ENCODE data around the gene NANS. TPM values are rescaled to one million over a fixed set of nuclear protein-coding genes. Genes with fewer than 3 reads are reported as not detected.
"Not testable (repeated sequence)": the region's sequence is repeated elsewhere in the genome, so short reads cannot be mapped to it uniquely, and the experiment has no call there.

Gene NANS, protein sequence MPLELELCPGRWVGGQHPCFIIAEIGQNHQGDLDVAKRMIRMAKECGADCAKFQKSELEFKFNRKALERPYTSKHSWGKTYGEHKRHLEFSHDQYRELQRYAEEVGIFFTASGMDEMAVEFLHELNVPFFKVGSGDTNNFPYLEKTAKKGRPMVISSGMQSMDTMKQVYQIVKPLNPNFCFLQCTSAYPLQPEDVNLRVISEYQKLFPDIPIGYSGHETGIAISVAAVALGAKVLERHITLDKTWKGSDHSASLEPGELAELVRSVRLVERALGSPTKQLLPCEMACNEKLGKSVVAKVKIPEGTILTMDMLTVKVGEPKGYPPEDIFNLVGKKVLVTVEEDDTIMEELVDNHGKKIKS
- 33.4 TPM for total RNA-seq
- long read RNA-seq, transcript NANS-201 (6 exons, 1,170 nt), result major isoform, 49 of 58 reads
- long read RNA-seq, partial matches to known transcripts, result 8 of 58 reads
- long read RNA-seq, other reads (novel, unspliced or antisense), result 1 of 58 reads

DNA sequence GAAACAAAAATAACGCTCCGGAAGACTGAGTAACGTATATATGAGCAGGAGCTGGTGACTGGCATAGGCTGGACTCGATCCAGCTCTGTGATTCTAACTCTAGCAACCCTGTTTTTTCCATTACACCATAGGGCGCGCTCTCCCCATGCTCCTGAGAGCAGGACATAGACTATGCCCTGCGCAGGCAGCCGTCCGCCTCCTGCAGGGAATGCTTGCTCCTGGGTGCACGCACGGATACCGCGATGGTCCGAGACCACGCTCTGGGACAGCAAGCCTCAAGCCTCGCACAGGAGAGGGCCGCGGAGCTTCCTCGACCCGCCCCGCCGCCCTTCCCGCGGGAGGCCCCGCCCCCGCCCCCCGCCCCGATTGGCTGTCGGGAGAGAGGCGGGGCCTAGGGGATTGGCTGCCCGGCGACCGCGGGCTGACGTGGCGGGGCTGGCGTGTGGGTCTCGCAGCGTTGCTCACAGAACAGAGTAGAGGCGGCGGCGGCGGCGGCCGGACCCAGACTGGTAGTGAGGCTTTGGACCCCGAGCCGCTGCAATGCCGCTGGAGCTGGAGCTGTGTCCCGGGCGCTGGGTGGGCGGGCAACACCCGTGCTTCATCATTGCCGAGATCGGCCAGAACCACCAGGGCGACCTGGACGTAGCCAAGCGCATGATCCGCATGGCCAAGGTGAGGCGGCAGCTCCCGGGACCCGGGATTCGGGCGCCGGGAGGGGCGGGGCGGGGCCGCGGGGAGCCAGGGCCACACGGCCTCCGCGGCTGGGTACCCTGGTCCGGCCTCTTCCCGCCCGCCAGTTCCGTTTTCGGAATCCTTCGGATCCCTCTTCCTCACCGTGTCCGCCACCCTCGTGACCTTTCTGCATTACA, at the start of gene NANS:
Gene NANS (plus strand): TSS at position 464 of the 869 bp plus-strand sequence. CDS start 77 bp downstream, at position 541.
- intact Hi-C loops (cut with DNase I), result loop anchor here (5.0 kb wide), 1 partner anchor 201 kb away; the partner anchor contains the start of gene TBC1D2
- ATAC-seq (ENCODE audit: poor library complexity), result peak; percentile 100
- DNase-seq, result peak; percentile 96

GRCh38 chr9:98007251-98007928, 49.1 kb upstream of the NANS start:
- DNase-seq, result no peak
- intact Hi-C loops (cut with DNase I), result no loop called here
- no peak for ATAC-seq (ENCODE audit: poor library complexity)

DNA sequence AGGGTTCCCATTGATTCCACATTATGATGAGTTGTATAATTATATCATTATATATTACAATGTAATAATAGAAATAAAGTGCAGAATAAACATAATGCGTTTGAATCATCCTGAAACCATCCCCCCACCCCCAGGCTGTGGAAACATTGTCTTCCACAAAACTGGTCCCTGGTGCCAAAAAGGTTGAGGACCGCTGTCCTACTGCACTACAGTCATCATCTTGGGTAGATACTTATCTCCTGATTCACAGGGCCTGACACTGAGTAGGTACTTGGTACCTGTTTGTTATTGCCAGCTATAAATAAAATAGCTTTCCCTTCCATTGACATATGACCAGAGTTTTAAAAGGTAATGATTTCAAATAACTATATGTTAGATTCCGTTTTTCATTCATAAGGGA, 47.8 kb upstream of the NANS start:
- intact Hi-C loops (cut with DNase I), result no loop called here
- ATAC-seq (ENCODE audit: poor library complexity) (no peak), DNase-seq (no peak)

DNA sequence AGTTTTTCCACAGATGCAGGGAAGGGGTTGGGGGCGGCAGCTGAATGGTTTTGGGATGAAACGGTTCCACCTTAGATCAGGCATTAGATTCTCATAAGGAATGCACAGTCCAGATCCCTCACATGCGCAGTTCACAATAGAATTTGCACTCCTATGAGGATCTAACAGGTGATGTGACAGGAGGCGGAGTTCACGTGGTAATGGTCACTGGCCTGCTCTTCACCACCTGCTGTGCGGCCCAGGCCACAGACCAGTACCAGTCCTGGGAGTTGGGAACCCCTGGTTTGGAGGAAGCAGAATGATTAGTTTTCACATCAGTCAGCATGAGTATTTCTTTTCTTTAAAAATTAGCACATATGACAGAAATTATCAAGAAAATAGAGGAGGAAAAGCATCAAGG, 47.1 kb upstream of the NANS start:
- DNase-seq (no peak), ATAC-seq (ENCODE audit: poor library complexity) (no peak)
- intact Hi-C loops (cut with DNase I), result no loop called here

GRCh38 chr9:98009936-98010335, 46.6 kb upstream of the NANS start:
- ATAC-seq (ENCODE audit: poor library complexity), result no peak
- no peak for DNase-seq
- intact Hi-C loops (cut with DNase I), result no loop called here

DNA sequence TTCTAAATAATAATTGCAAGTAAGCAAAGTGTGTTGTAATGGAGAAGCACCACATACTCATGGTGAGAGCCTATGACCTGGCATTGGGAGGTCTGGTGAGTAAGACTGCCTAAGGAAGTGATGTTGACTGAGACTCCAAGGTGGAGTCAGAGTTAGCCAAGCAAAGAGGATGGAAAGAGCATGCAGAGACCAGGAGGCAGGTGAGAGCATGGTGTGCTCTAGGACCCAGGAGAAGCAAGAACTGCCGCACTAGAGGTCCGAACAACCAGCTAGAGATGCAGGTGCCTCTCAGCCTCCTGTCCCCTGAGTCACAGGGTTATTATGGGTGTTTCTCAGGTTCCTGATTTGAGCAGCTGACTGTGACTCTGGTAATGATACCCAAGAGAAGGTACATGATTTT, 46.1 kb upstream of the NANS start:
- intact Hi-C loops (cut with DNase I), result no loop called here
- DNase-seq, result no peak
- ATAC-seq (ENCODE audit: poor library complexity), result no peak

GRCh38 chr9:98011122-98011521, 45.4 kb upstream of the NANS start:
- intact Hi-C loops (cut with DNase I), result no loop called here
- DNase-seq (no peak), ATAC-seq (ENCODE audit: poor library complexity) (no peak)

GRCh38 chr9:98016137-98016680, 40.3 kb upstream of the NANS start:
- intact Hi-C loops (cut with DNase I), result no loop called here
- ATAC-seq (ENCODE audit: poor library complexity), result no peak
- no peak for DNase-seq

GRCh38 chr9:98017306-98017705, 39.2 kb upstream of the NANS start:
- intact Hi-C loops (cut with DNase I), result no loop called here
- ATAC-seq (ENCODE audit: poor library complexity) (peak; percentile 40), DNase-seq (no peak)

GRCh38 chr9:98018347-98018746, 38.2 kb upstream of the NANS start:
- no peak for DNase-seq
- ATAC-seq (ENCODE audit: poor library complexity), result peak; percentile 61
- intact Hi-C loops (cut with DNase I), result no loop called here

GRCh38 chr9:98019098-98019497, 37.4 kb upstream of the NANS start:
- intact Hi-C loops (cut with DNase I), result no loop called here
- DNase-seq (no peak), ATAC-seq (ENCODE audit: poor library complexity) (no peak)

GRCh38 chr9:98019869-98020268, 36.7 kb upstream of the NANS start:
- ATAC-seq (ENCODE audit: poor library complexity); intact Hi-C loops (cut with DNase I); DNase-seq: not testable (repeated sequence)

DNA sequence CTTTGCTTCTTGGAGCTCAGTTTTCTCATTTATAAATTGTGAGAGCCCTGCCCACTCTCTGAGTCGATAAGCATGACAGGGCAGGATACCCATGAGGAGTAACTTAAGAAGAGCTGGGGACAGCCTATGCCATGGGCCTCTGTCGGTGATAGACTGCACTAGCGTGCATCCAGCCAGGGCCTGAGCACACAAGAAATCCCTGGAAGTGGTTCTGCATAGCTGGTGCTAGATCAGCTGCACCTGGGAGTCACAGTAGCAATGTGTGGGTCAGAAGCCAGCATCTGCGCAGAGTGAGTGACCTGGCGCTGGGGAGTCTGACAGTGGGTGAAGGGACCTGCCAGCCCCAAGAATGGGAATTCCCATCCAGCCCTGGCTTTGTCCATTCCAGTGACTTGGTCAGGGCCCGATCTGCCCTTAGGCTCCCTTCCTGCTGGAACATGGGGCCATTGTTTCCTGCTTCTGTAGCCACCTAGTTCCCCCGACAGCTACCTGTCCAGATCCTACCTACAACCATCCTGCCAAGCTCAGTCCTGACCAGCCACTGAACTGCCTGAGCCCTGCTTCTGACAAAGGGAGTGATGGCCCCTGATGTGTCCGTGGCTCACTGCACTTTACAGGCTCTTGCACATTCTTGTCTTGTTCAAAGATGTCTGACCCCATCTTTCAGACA, 35.9 kb upstream of the NANS start:
- ATAC-seq (ENCODE audit: poor library complexity) (no peak), DNase-seq (no peak)
- intact Hi-C loops (cut with DNase I), result no loop called here

- ATAC-seq (ENCODE audit: poor library complexity) (peak; percentile 91), DNase-seq (peak; percentile 75)
- intact Hi-C loops (cut with DNase I), result no loop called here
Measured at GRCh38 chr9:98021306-98022040, 35.1 kb upstream of the NANS start.

DNA sequence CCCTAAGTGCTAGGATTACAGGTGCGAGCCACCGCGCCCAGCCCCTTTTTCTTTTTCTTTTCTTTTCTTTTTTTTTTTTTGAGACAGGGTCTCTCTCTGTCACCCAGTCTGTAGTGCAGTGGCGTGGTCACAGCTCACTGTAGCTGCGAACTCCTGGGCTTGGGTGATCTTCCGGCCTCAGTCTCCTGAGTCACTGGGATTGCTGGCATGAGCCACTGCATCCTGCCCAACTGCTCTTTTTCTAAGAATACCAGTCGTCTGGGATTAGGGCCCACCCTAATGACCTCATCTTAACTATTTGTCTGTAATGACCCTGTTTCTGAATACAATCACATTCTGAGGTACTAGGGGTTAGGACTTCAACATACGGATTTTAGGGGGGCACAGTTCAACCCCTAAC, 34.1 kb upstream of the NANS start:
- intact Hi-C loops (cut with DNase I), result no loop called here
- no peak for DNase-seq
- no peak for ATAC-seq (ENCODE audit: poor library complexity)

- no peak for ATAC-seq (ENCODE audit: poor library complexity)
- no peak for DNase-seq
- intact Hi-C loops (cut with DNase I), result no loop called here
Measured at GRCh38 chr9:98024702-98025101, 31.8 kb upstream of the NANS start.

DNA sequence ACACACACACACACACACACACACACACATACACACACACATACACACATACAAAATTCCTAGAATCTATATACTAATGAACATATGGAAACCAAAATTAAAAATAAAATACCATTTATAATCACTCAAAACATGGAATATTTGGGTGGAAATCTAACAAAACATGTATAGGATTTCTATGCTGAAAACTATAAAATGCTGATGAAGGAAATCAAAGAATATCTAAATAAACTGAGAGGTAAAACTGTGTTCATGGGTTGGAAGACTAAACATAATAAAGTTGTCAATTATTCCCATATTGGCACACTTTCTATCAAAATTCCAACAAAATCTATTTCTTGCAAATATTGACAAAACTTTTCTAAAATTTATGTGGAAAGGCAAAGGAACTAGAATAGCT, 25.4 kb upstream of the NANS start:
- no peak for DNase-seq
- intact Hi-C loops (cut with DNase I), result no loop called here
- no peak for ATAC-seq (ENCODE audit: poor library complexity)

DNA sequence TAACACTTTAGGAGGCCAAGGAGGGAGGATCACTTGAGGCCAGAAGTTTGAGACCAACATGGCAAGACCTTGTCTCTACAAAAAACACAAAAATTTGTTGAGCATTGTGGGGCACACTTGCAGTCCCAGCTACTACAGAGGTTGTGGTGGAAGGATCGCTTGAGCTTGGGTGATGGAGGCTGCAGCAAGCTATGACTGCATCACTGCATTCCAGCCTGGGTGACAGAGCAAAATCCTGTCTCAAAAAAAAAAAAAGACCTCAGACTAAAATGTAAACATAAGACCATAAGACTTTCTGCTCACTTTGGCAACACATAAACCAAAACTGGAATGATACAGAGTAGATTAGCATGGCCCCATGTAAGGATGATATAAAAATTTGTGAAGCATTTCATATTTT, 24.6 kb upstream of the NANS start:
- DNase-seq (no peak), ATAC-seq (ENCODE audit: poor library complexity) (no peak)
- intact Hi-C loops (cut with DNase I), result no loop called here

Data from Right ventricle myocardium superior (tissue), 1 donor.